Astrocyte of the cerebellum (primary cell): ENCODE data around the gene MTR.

Source experiments
- DNase-seq: peaks from one replicate; pipeline ENCODE4 v3.0.0-alpha.2; 2011; ENCODE audit warnings: low read depth
- H3K4me3 ChIP-seq: 2 replicates; pipeline ENCODE4 v1.5.1; 2011; ENCODE audit warnings: mild to moderate bottlenecking, low read depth, low read length, moderate library complexity
- CTCF ChIP-seq: IDR thresholded peaks from 2 replicates; pipeline ENCODE4 v1.5.1; 2012; ENCODE audit warnings: low read length, low read depth, moderate library complexity, mild to moderate bottlenecking; ENCODE audit errors: missing control alignments
- in situ Hi-C: cut with HindIII; loops from 2 replicates; pipeline ENCODE4 v1.10.0; 2017; ENCODE audit warnings: low sequenced_read_pairs

The MTR gene

GRCh38 chr1:236795757-236796667 lies 920 bp downstream of the MTR start:
- no peak for TF ChIP-seq CTCF
- peak; percentile 16 for DNase-seq
- in situ Hi-C loops: no loop called here

GRCh38 chr1:236799001-236799400 lies 3.9 kb downstream of the MTR start:
- H3K4me3 ChIP-seq: no peak overlapping the region
- no peak for TF ChIP-seq CTCF
- in situ Hi-C loops: no loop called here
- no peak for DNase-seq

More at GRCh38 chr1:236795757-236796667, 920 bp downstream of the MTR start:
- H3K4me3 ChIP-seq: peak overlapping the region; percentile 98

DNA sequence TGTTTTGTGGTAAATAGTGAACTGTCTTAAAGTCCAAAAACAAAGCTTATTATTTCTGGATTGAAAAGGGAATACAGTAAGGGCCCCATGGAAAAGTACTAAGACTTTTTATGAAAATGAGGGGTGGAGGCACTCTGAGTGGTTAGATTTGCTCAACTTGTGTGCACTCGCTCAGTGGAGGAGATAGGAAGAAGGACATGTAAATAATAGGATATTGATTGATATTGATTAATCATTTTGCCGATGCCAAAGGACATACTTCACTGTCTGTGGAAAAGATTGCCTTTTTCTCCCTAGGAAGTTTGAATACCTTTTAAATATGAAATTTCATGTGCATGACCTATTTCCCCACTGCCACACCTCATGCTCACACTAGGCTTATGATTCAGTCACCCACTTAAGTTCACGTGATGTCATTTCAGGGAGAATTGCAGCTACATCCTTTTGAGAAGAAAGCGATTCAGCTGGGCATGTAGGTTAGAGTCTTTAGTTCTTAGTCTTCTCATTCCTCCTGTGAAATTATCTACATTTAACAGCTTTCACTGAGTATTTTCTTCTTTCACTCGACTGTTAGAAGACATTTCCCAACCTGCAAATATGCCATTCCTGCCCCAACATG lies 5.0 kb downstream of the MTR start:
- no peak for DNase-seq
- in situ Hi-C loops: no loop called here
- TF ChIP-seq CTCF: no peak
- no peak overlapping the region for H3K4me3 ChIP-seq

DNA sequence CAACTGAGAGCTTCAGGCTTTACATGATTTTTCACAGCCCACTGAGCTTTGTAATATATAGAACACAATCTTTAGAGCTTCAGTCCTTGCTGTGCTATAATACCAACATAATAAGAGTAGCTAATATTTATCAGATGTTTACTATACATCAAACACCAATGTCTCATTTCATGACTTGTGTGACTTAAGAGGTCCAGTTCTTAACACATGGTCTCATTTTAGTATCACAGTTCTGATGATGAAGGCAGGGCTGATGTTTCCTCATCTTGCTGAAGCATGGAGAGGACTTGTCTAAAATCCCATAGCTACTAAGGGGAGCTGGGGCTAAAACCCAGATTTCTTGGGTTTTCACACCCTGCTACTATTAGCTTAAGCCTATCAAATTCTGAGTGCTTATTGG lies 5.5 kb downstream of the MTR start:
- H3K4me3 ChIP-seq: no peak overlapping the region
- no peak for DNase-seq
- TF ChIP-seq CTCF: no peak
- in situ Hi-C loops: no loop called here

DNA sequence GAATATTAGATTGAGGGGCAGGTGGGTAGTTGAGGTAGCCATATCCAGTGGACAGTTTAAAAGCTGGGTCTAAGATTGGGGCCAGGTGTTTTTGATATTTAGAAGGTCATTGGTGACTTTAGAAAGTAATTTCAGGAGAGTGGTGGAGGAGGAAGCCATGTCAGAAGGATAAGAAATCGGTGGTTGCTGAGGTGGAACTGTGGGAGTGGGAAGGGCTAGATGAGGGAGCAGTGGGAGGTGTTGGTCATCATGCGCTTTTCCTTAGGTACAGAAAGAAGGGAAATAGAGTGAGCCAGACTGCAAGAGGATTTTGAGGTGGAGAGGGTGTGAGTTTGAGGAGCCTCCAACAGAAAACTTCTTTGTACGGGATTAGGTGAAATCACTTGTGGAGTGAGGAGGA lies 7.2 kb downstream of the MTR start:
- H3K4me3 ChIP-seq: no peak overlapping the region
- no peak for TF ChIP-seq CTCF
- no peak for DNase-seq
- in situ Hi-C loops: no loop called here

DNA sequence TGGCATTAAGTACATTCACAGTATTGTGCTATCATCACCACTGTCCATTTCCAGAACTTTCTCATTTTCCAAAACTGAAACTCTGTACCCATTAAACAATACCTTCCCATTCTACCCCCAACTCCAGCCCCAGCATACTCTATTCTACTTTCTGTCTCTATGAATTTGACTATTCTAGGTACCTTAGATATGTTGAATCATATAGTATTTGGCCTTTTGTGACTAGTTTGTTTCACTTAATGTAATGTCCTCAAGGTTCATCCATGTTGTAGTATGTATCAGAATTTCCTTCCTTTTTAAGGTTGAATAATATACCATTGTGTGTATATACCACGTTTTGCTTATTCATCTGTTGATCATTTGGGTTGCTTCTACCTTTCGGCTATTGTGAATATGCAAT lies 11.5 kb downstream of the MTR start:
- no peak for TF ChIP-seq CTCF
- DNase-seq: no peak
- in situ Hi-C loops: no loop called here
- no peak overlapping the region for H3K4me3 ChIP-seq
